Gastroesophageal sphincter (tissue), 3 donors: Measurements from ENCODE around the gene CD82.

Source experiments
- CTCF ChIP-seq, 4 experiments: fragments of 200-600 bp in 2 of 4; fragments of 450-650 bp in 2 of 4; sonication (generic) in 1 of 4; IDR thresholded peaks; one replicate each; pipeline ENCODE4 v1.5.1; 2017 to 2019; ENCODE audit warnings: antibody characterized with exemption in 4 of 4, mild to moderate bottlenecking in 2 of 4, moderate library complexity in 2 of 4
- POLR2AphosphoS5 ChIP-seq: sonication (generic); formaldehyde crosslinking; IDR thresholded peaks from one replicate; pipeline ENCODE4 v1.6.1; 2017; ENCODE audit warnings: antibody characterized with exemption

- TF ChIP-seq CTCF (IDR thresholded peaks at IDR 0.05) (no peak), POLR2AphosphoS5 (no peak)
Observed at GRCh38 chr11:44579302-44579761, 13.9 kb downstream of the CD82 start.
